GM15510 (cell line): ENCODE data around the gene CDK11B.

Source experiments
- POLR2A ChIP-seq: IDR thresholded peaks from 3 replicates; pipeline ENCODE4 v1.6.1; 2011; ENCODE audit warnings: borderline replicate concordance; ENCODE audit not compliant: insufficient read length; ENCODE audit errors: extremely low read depth

The CDK11B gene

DNA sequence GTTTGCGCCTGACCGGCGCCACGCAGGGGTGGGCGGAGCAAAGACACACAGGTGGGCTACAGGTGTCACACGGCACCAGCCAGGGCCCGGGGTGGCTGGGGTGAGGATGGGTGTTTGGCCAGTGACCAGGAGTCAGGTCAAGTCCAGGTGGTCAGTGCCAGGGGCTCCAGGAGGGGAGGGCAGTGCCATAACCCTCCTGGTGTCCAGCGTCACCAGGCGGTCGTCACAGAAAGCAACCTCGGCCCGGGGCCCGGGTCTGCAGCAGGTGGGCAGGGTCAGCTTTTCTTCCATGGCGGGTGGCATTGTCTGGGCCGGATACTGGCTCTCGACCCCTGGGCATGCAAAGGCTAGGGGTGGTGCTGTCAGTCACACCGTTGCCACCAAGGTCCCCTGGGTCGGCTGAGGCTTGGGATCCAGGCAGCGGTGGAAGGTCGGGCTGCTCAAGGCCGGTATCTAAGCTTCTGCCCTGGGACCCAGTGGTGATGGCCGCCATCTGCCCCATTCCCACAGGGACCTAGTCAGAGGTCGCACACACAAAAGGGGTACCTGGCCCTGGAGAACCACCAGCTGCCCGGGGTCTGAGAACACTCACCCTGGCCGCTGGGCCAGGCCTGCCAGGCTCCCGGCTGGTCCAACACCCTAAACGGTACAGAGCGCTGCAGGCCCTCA lies 60.6 kb downstream of the CDK11B start:
- no peak for TF ChIP-seq POLR2A

DNA sequence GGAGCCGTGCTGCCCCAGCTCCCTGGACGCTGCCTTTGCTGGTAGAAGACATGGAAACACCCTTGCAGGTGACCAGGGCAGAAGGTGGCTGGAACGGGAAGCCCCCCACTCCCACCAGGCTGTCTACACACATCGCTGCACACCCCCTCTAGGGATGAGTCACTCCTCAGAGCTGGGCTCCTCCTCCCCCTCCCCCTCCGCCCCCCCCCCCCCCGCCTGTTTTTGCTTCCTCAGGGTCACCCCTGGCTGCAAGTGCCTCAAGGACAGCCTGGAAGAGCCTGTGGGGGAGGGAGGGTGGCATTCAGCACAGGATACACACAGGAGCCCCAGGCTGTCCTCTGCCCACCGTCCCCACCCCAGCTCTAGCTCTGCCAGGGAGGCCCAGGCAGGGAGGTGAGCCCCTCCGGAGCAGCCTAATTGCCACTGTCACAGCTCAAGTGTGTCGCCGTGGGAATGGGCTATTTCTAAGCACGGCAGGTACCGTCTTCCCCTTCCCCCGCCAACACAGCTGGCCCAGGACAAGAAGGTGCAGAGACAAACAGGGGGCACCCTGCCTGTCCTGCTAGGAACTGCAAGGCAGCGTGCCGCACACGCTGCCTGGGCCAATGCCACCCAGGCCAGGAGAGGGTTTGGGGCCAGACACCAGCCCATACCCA lies 61.4 kb downstream of the CDK11B start:
- no peak for TF ChIP-seq POLR2A

DNA sequence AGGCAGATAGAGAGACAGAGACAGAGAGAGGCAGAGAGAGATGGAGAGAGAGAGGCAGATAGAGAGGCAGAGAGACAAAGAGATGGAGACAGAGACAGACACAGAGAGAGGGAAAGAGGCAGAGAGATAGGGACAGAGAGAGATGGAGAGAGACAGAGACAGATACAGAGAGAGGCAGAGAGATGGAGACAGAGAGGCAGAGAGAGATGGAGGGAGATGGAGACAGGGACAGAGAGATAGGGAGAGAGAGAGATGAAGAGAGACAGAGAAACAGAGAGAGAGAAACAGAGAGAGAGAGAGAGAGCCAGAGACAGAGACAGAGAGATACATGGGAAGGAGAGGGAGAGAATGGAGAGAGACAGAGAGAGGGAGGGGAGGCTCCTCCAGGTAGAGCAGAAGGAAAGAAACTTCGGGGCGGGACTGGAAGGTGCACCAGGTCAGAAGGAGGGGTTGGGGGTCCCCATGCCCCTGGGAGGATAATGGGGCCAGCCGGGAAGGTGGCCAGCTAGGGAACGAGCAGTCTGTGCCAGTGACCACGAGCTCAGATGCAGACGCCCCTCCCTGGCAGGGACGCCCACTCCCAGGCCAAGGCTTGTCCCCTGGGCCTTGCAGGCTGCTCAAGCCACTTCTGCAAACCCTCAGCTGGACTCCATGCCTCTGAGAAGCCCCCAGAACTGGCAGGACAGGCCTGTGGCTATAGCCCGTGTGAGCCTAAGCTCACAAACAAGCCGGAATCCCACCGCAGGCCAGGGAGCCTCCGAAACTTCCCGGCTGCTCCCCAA lies 62.1 kb downstream of the CDK11B start:
- no peak for TF ChIP-seq POLR2A

DNA sequence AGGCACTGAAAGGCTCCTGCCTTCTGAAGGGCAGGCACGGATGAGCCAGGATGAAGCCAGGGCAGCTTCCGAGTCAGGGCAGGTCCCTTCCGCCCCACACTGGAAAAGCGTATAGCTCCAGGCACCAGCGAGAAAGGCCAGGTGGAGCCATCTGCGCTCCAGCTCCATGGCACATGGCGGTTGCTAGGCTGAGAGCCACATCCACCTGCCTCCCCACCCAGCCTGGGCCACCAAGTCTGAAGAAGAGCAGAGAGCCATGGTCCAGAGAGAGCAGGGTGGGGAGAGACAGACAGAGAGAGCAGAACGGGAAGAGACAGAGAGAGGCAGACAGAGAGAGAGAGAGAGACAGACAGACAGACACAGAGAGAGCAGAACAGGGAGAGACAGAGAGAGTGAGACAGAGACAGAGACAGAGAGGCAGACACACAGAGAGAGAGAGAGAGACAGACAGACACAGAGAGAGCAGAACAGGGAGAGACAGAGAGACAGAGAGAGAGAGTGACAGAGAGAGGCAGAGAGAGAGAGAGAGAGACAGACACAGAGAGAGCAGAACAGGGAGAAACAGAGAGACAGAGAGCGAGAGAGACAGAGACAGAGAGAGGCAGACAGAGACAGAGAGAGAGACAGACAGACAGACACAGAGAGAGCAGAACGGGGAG lies 64.1 kb downstream of the CDK11B start:
- TF ChIP-seq POLR2A, result no peak

DNA sequence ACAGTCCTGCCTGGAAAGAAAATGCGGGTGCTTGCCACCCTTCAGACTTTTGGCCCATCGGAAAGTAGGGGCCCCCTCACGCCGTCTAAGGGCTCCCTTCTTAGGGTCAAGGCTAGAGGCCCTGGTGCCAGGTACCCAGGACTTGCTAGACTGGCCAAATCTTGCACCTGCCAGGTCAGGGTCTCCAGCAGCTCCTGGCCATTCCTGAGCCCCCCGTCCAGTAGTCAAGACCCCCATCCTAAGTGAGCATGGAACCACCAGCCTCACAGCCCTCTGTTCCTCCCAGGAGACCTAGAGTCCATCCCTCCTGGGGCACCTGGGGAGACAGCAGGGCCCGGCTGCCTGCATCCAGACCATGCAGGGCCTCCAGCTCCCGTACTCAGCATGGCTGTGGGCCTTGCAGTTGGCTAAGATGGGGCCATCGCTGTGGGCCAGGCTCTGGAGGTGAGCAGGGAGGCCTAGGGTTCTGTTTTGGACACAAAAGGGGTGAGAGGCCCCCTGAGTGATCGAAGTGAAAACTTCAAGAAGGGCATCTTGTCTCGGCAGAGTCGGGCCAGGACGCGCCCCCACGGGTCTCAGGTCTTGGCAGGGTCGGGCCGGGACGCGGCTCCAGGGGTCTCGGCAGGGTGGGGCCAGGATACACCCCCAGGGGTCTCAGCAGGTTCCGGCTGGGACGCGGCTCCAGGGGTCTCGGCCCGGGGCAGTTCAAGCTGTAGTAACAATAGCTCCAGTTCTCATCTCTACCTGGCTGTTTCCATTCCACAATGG lies 64.8 kb downstream of the CDK11B start:
- no peak for TF ChIP-seq POLR2A

DNA sequence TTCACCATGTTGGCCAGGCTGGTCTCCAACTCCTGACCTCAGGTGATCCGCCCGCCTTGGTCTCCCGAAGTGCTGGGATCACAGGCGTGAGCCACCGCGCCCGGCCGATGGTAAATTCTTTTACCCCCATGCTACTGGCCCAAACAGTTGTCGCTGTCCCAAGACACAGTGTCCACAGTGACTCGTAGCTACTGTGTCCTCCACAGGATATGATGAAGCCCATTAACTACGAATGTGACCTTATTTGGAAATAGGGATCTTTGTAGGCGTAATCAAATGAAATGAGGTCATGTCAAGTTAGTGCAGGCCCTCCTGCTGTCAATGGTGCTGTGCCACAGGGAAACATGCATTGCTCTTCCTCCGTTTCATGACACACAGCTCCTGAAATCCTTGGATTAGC lies 67.4 kb downstream of the CDK11B start:
- TF ChIP-seq POLR2A, result no peak
